SJCRH30 (cell line): ENCODE results near the gene ZBTB44. TPM values are rescaled to one million over a fixed set of nuclear protein-coding genes. Genes with fewer than 3 reads are reported as not detected.
"Not testable (repeated sequence)": the region's sequence is repeated elsewhere in the genome, so short reads cannot be mapped to it uniquely, and the experiment has no call there.

Source experiments
- DNase-seq, 2 experiments: peaks; one replicate each; pipeline ENCODE4 v3.0.0-alpha.2; 2015 to 2020
- H3K27ac ChIP-seq: fragments of 250-450 bp; sonication (Bioruptor Pico); 2 replicates; pipeline ENCODE4 v1.5.1; 2020; ENCODE audit warnings: mild to moderate bottlenecking, moderate library complexity
- H3K27me3 ChIP-seq: fragments of 250-450 bp; sonication (Bioruptor Pico); 2 replicates; pipeline ENCODE4 v1.5.1; 2020; ENCODE audit warnings: mild to moderate bottlenecking, moderate library complexity
- H3K36me3 ChIP-seq: fragments of 250-450 bp; sonication (Bioruptor Pico); 2 replicates; pipeline ENCODE4 v1.5.1; 2020; ENCODE audit warnings: mild to moderate bottlenecking, moderate library complexity
- H3K4me1 ChIP-seq: fragments of 250-450 bp; sonication (Bioruptor Pico); 2 replicates; pipeline ENCODE4 v1.5.1; 2020; ENCODE audit warnings: mild to moderate bottlenecking, moderate library complexity
- H3K4me3 ChIP-seq: fragments of 250-450 bp; sonication (Bioruptor Pico); 2 replicates; pipeline ENCODE4 v1.5.1; 2020; ENCODE audit warnings: mild to moderate bottlenecking, moderate library complexity
- H3K9me3 ChIP-seq: fragments of 250-450 bp; sonication (Bioruptor Pico); replicated peaks from 2 replicates; pipeline ENCODE4 v1.5.1; 2020; ENCODE audit warnings: mild to moderate bottlenecking, moderate library complexity
- total RNA-seq: library from RNA; depleted of rRNA; stranded (reverse); fragments of >200 nt; shearing (Covaris generic); gene quantifications from 2 replicates; pipeline ENCODE4 v1.2.3, GENCODE V29; 2014

ZBTB44 gene
- total RNA-seq, 1 experiment from 2014 or later, result 30.3 TPM

DNA sequence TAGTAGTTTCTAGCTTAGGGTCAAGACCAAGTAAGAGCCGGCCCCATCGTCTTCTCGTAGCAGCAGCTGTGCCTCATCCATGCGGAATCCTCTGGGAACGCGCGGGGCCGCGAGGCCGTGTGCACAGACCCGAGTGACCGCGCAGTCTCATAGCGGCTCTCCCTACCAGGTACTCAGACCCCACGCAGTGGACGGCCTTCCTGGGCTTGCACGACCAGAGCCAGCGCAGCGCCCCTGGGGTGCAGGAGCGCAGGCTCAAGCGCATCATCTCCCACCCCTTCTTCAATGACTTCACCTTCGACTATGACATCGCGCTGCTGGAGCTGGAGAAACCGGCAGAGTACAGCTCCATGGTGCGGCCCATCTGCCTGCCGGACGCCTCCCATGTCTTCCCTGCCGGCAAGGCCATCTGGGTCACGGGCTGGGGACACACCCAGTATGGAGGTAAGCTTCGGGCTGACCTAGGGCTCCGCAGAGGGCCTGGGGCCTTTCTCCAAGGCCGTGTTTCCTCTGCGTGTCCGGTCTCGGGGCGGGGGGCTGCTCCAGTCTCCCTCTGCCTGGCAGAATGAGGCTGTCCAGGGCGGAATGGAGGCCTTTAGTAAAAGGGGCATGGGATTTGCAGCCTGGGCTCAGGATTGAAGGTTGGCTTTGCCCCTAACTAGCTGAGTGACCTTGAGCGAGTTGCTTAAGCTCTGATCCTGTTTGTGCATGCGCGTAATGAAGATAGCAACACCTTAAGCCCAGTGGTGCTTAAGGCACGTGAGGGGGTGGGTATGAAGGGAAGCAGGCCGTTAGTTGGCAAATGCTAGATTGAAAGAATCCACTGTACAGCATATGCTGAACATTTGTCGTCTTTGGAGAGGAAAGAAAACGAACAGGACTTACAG, 106.2 kb downstream of the ZBTB44 start:
- Histone ChIP-seq H3K4me1 (no peaks in the 10 kb centered on the region), H3K27me3 (peaks cover 21% of the 10 kb centered on the region), H3K9me3 (no peaks in the 10 kb centered on the region), H3K4me3 (no peak overlapping the region), H3K36me3 (no peaks in the 10 kb centered on the region), H3K27ac (no peak overlapping the region)
- no peak for DNase-seq

- Histone ChIP-seq H3K4me1 (no peaks in the 10 kb centered on the region), H3K9me3 (no peaks in the 10 kb centered on the region), H3K36me3 (no peaks in the 10 kb centered on the region), H3K27ac (no peak overlapping the region), H3K27me3 (peaks cover 12% of the 10 kb centered on the region), H3K4me3 (no peak overlapping the region)
- DNase-seq, result no peak
These were observed 108.6 kb downstream of the ZBTB44 start for GRCh38 chr11:130206141-130206540.

DNA sequence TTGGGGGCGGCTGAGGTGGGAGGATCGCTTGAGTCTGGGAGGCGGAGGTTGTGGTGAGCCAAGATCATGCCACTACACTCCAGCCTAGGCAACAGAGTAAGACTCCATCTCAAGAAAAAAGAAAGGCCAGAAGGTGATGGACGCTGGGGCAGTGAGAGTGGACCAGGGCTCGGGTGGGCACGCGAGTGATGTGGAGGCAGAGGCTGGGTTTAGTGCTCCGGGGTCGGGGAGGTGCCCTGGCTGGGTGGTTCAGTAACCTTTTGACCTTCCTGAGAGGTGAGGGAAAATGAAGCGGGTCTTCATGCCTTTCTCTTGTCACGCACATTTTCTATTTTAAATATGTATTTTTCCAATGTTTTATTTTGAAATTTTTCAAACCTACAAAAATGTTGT, 110.0 kb downstream of the ZBTB44 start:
- Histone ChIP-seq H3K27me3 (peaks cover 4% of the 10 kb centered on the region), H3K27ac (no peak overlapping the region), H3K9me3 (no peaks in the 10 kb centered on the region), H3K4me3 (no peak overlapping the region), H3K36me3 (no peaks in the 10 kb centered on the region), H3K4me1 (no peaks in the 10 kb centered on the region)
- DNase-seq, result no peak

GRCh38 chr11:130203766-130204702, 110.7 kb downstream of the ZBTB44 start:
- DNase-seq, result no peak
- Histone ChIP-seq H3K9me3 (no peaks in the 10 kb centered on the region), H3K36me3 (no peaks in the 10 kb centered on the region), H3K27ac (no peak overlapping the region), H3K4me3 (no peak overlapping the region), H3K27me3 (no peaks in the 10 kb centered on the region), H3K4me1 (no peaks in the 10 kb centered on the region)

GRCh38 chr11:130202818-130203689, 111.7 kb downstream of the ZBTB44 start:
- Histone ChIP-seq H3K27ac (no peak overlapping the region), H3K9me3 (no peaks in the 10 kb centered on the region), H3K27me3 (no peaks in the 10 kb centered on the region), H3K4me3 (no peak overlapping the region), H3K36me3 (no peaks in the 10 kb centered on the region), H3K4me1 (no peaks in the 10 kb centered on the region)
- DNase-seq, result no peak

DNA sequence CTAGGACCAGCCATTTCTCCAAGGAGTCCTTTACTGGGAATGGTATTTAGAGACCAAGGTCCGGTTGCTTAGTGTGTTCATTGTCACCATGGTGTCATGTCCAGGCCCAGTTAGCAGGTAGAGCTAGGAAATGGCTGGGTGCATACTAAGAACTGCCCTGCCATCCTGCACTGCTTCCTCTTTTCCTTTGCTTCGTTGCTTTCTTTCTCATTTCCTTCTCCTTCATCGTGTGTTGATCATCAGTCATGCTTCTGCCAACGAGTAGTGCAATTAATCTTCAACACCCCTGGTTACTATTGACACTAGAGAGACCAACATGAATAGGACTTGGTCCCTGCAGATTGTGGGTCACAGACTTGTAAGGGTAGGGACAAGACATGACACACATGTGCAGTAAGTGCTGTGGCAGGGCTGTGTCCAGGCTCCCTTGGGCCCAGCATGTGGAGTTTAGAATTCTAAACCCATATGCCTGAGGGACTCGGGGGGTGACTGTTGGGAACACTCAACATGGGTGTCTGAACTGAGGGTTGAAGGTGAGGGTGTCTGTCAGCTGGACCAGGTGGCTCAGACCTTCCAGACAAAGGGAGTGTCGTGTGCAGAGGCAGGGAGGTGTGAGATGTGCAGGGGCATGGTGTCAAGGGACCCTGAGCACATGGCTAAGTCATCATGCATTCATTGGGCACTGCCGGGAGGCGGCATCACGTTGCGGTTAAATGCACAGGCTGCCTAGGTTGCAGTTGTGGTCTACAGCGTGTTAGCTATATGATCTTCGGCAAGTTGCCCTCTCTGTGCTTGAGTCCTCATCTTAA, 112.5 kb downstream of the ZBTB44 start:
- H3K4me1 ChIP-seq, result no peaks in the 10 kb centered on the region
- H3K27me3 ChIP-seq, result no peaks in the 10 kb centered on the region
- H3K27ac ChIP-seq, result no peak overlapping the region
- no peak overlapping the region for H3K4me3 ChIP-seq
- DNase-seq, result no peak
- no peaks in the 10 kb centered on the region for H3K36me3 ChIP-seq
- H3K9me3 ChIP-seq, result no peaks in the 10 kb centered on the region

GRCh38 chr11:130201026-130201425, 113.7 kb downstream of the ZBTB44 start:
- Histone ChIP-seq H3K27me3 (no peaks in the 10 kb centered on the region), H3K36me3 (no peaks in the 10 kb centered on the region)

GRCh38 chr11:130199792-130200191, 114.9 kb downstream of the ZBTB44 start:
- no peak for DNase-seq
- Histone ChIP-seq H3K27ac (no peak overlapping the region), H3K4me1 (no peaks in the 10 kb centered on the region), H3K36me3 (no peaks in the 10 kb centered on the region), H3K4me3 (no peak overlapping the region), H3K27me3 (no peaks in the 10 kb centered on the region), H3K9me3 (no peaks in the 10 kb centered on the region)

More at GRCh38 chr11:130201026-130201425, 113.7 kb downstream of the ZBTB44 start:
- Histone ChIP-seq H3K9me3 (no peaks in the 10 kb centered on the region), H3K4me1 (no peaks in the 10 kb centered on the region), H3K27ac (no peak overlapping the region), H3K4me3 (no peak overlapping the region)
- DNase-seq, result no peak

DNA sequence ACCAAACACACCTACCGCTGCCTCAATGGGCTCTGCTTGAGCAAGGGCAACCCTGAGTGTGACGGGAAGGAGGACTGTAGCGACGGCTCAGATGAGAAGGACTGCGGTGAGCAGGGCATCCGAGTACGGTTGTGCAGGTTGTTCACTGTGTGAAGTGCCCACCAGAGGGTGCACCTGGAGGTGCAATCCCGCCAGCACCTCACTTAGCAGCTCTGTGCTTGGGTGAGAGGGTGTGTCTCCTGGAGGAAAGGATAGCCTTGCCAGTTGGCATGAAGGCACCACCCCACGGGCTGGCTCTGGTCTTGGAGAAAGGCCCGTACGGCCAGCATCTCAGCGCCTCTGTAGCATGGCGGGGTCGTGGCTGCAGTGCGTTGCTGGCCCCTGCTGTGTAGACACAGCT, 115.8 kb downstream of the ZBTB44 start:
- Histone ChIP-seq H3K4me3 (no peak overlapping the region), H3K36me3 (no peaks in the 10 kb centered on the region), H3K27me3 (no peaks in the 10 kb centered on the region), H3K9me3 (no peaks in the 10 kb centered on the region), H3K4me1 (no peaks in the 10 kb centered on the region), H3K27ac (no peak overlapping the region)
- DNase-seq, result no peak

DNA sequence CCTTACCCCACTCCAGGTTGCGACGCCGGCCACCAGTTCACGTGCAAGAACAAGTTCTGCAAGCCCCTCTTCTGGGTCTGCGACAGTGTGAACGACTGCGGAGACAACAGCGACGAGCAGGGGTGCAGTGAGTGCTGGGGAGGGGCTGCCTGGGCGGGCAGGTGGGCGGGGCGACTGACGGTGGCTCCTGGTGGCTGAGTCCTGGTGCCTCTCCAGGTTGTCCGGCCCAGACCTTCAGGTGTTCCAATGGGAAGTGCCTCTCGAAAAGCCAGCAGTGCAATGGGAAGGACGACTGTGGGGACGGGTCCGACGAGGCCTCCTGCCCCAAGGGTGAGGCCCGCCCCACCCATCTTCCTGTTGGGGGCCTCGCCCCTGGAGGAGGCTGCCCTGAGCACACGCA, 116.4 kb downstream of the ZBTB44 start:
- no peak overlapping the region for H3K27ac ChIP-seq
- no peaks in the 10 kb centered on the region for H3K9me3 ChIP-seq
- H3K4me3 ChIP-seq, result no peak overlapping the region
- no peaks in the 10 kb centered on the region for H3K4me1 ChIP-seq
- H3K27me3 ChIP-seq, result no peaks in the 10 kb centered on the region
- no peaks in the 10 kb centered on the region for H3K36me3 ChIP-seq
- no peak for DNase-seq

- H3K27me3 ChIP-seq, result no peaks in the 10 kb centered on the region
- DNase-seq, result no peak
These were observed 117.2 kb downstream of the ZBTB44 start for GRCh38 chr11:130197386-130198035.

GRCh38 chr11:130194241-130195023, 120.3 kb downstream of the ZBTB44 start:
- H3K4me3 ChIP-seq, result no peak overlapping the region
- H3K4me1 ChIP-seq, result no peaks in the 10 kb centered on the region
- H3K27ac ChIP-seq, result no peak overlapping the region
- no peak for DNase-seq
- H3K27me3 ChIP-seq, result no peaks in the 10 kb centered on the region
- H3K36me3 ChIP-seq, result no peaks in the 10 kb centered on the region
- H3K9me3 ChIP-seq, result no peaks in the 10 kb centered on the region

More at GRCh38 chr11:130197386-130198035, 117.2 kb downstream of the ZBTB44 start:
- Histone ChIP-seq H3K9me3 (no peaks in the 10 kb centered on the region), H3K36me3 (no peaks in the 10 kb centered on the region), H3K27ac (no peak overlapping the region), H3K4me1 (no peaks in the 10 kb centered on the region), H3K4me3 (no peak overlapping the region)

GRCh38 chr11:130193551-130193950, 121.2 kb downstream of the ZBTB44 start:
- H3K27ac ChIP-seq, DNase-seq, H3K4me3 ChIP-seq, H3K27me3 ChIP-seq, H3K4me1 ChIP-seq, H3K9me3 ChIP-seq, H3K36me3 ChIP-seq: not testable (repeated sequence)
